Type B pancreatic cell (in vitro differentiated cells): ENCODE measurements around the gene RAB17. TPM values are rescaled to one million over a fixed set of nuclear protein-coding genes. Genes with fewer than 3 reads are reported as not detected.

Source experiments
- DNase-seq: peaks from one replicate; pipeline ENCODE4 v3.0.0; 2021; ENCODE audit warnings: mixed read lengths; ENCODE audit not compliant: unreplicated experiment; ENCODE audit errors: extremely low spot score
- H3K27ac Mint-ChIP-seq: 2 replicates; pipeline ENCODE4 v1.8.0; 2021; ENCODE audit warnings: mild to moderate bottlenecking, mixed read lengths
- H3K27me3 Mint-ChIP-seq: 2 replicates; pipeline ENCODE4 v1.8.0; 2021; ENCODE audit warnings: mixed read lengths
- H3K36me3 Mint-ChIP-seq: 2 replicates; pipeline ENCODE4 v1.8.0; 2021; ENCODE audit warnings: mixed read lengths
- H3K4me1 Mint-ChIP-seq: one replicate; pipeline ENCODE4 v1.8.0; 2021; ENCODE audit warnings: mixed read lengths; ENCODE audit not compliant: unreplicated experiment
- H3K4me3 Mint-ChIP-seq: 2 replicates; pipeline ENCODE4 v1.8.0; 2021; ENCODE audit warnings: mild to moderate bottlenecking, mixed read lengths
- H3K9me3 Mint-ChIP-seq: 2 replicates; pipeline ENCODE4 v1.8.0; 2021; ENCODE audit warnings: mixed read lengths
- CTCF ChIP-seq: fragments of 200-600 bp; sonication (generic); conservative IDR thresholded peaks from 2 replicates; pipeline ENCODE4 v1.5.0; 2021; ENCODE audit warnings: antibody characterized with exemption, mild to moderate bottlenecking
- total RNA-seq: library from RNA; stranded (reverse); gene quantifications from 2 replicates; pipeline ENCODE4 v1.2.1, GENCODE V29; 2021; ENCODE audit warnings: low replicate concordance

The RAB17 gene
- total RNA-seq, 1 donor from 2014 or later = 21.6 TPM

GRCh38 chr2:237566401-237567235 is 23.9 kb downstream of the RAB17 start, which contains the start of gene PRLH:
TSS of gene PRLH (plus strand) at chr2:237566574. CDS start at chr2:237566574, 0 bp downstream.
- Mint-ChIP-seq H3K9me3 (peaks cover 5% of the 10 kb centered on the region), H3K27ac (no peak within 1 kb of the TSS), H3K27me3 (peaks cover 10% of the 10 kb centered on the region), H3K4me1 (peaks cover under 1% of the 10 kb centered on the region), H3K4me3 (no peak within 1 kb of the TSS), H3K36me3 (no peaks in the 10 kb centered on the region)
- DNase-seq = no peak
- no peak for TF ChIP-seq CTCF

- DNase-seq = no peak
- peaks cover 5% of the 10 kb centered on the region for H3K9me3 Mint-ChIP-seq
- H3K4me3 Mint-ChIP-seq = no peak overlapping the region
- no peaks in the 10 kb centered on the region for H3K4me1 Mint-ChIP-seq
- peaks cover 10% of the 10 kb centered on the region for H3K27me3 Mint-ChIP-seq
- H3K27ac Mint-ChIP-seq = no peak overlapping the region
- no peaks in the 10 kb centered on the region for H3K36me3 Mint-ChIP-seq
- no peak for TF ChIP-seq CTCF
Measured at GRCh38 chr2:237565974-237566373, 24.6 kb downstream of the RAB17 start.

GRCh38 chr2:237564526-237565131 is 25.9 kb downstream of the RAB17 start:
- DNase-seq = no peak
- H3K4me3 Mint-ChIP-seq = no peak overlapping the region
- peaks cover 14% of the 10 kb centered on the region for H3K27me3 Mint-ChIP-seq
- no peaks in the 10 kb centered on the region for H3K36me3 Mint-ChIP-seq
- TF ChIP-seq CTCF = no peak
- peaks cover 5% of the 10 kb centered on the region for H3K9me3 Mint-ChIP-seq
- H3K4me1 Mint-ChIP-seq = no peaks in the 10 kb centered on the region
- no peak overlapping the region for H3K27ac Mint-ChIP-seq

- Mint-ChIP-seq H3K36me3 (no peaks in the 10 kb centered on the region), H3K27ac (no peak overlapping the region), H3K27me3 (peaks cover 18% of the 10 kb centered on the region), H3K9me3 (peaks cover 1% of the 10 kb centered on the region), H3K4me3 (no peak overlapping the region), H3K4me1 (no peaks in the 10 kb centered on the region)
- TF ChIP-seq CTCF = no peak
- DNase-seq = no peak
Measured at GRCh38 chr2:237563816-237564215, 26.7 kb downstream of the RAB17 start.

- DNase-seq = no peak
- TF ChIP-seq CTCF = no peak
- Mint-ChIP-seq H3K36me3 (no peaks in the 10 kb centered on the region), H3K9me3 (no peaks in the 10 kb centered on the region), H3K4me3 (no peak overlapping the region), H3K4me1 (no peaks in the 10 kb centered on the region), H3K27ac (no peak overlapping the region), H3K27me3 (peaks cover 25% of the 10 kb centered on the region)
Measured at GRCh38 chr2:237561221-237561620, 29.3 kb downstream of the RAB17 start.
